Stimulated activated CD8-positive, alpha-beta memory T cell treated with anti-CD3 and anti-CD28 coated beads, Interleukin-4, amount 100 ng/mL, for 4 hours (primary cell): ENCODE data around the gene PRKN.
"Not testable (repeated sequence)": the region's sequence is repeated elsewhere in the genome, so short reads cannot be mapped to it uniquely, and the experiment has no call there.

Experiments
- DNase-seq, 2 donors: peaks; one replicate each; pipeline ENCODE4 v3.0.0-alpha.2; 2020; ENCODE audit warnings: low read depth in 2 of 2, low spot score in 1 of 2

The PRKN gene

DNA sequence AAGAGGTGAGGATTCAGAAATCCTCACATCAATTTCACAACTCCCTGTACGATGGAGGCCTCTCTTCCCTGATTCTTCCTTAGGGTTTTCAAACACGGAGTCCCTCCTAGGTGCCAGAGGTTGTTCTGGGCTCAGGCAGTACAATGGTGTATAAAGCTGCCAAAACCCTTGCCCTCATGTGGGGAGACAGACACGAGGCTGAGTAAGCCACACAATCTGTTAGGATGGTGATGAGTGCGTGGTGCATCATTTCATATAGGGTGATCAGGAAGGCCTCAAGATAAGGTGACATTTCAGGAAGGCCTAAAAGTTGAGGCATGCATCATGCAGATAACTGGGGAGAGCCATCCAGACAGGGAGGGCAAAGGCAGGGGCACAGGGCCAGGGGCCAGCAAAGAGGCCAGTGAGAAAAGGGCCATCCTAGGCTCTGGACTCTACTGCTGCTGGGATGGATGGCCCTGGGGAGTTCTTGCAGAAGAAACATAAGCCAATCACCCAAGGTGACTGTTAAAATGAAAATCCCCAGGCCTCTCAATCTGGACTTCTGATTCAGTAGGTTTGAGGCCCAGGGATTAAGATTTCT, 186.5 kb downstream of the PRKN start:
- DNase-seq, result no peak

GRCh38 chr6:162539321-162539720, 188.2 kb downstream of the PRKN start:
- no peak for DNase-seq

- DNase-seq, result no peak
Observed at GRCh38 chr6:162538643-162539064, 188.9 kb downstream of the PRKN start.

- no peak for DNase-seq
Observed at GRCh38 chr6:162533009-162533400, 194.6 kb downstream of the PRKN start.

- no peak for DNase-seq
Observed at GRCh38 chr6:162532283-162533008, 195.1 kb downstream of the PRKN start.

DNA sequence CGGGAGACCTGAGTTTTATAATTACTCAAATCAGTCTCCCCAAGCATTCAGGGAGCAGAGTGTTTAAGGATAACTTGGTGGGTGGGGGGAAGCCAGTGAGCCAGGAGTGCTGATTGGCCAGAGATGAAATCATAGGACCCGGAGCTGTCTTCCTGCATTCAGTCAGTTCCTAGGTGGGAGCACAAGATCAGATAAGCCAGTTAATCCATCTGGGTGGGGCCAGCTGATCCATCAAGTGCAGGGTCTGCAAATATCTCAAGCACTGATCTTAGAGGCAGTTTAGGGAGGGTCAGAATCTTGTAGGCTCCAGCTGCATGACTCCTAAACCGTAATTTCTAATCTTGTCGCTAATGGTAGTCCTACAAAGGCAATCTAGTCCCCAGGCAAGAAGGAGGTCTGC, 196.2 kb downstream of the PRKN start:
- not testable (repeated sequence) for DNase-seq

DNA sequence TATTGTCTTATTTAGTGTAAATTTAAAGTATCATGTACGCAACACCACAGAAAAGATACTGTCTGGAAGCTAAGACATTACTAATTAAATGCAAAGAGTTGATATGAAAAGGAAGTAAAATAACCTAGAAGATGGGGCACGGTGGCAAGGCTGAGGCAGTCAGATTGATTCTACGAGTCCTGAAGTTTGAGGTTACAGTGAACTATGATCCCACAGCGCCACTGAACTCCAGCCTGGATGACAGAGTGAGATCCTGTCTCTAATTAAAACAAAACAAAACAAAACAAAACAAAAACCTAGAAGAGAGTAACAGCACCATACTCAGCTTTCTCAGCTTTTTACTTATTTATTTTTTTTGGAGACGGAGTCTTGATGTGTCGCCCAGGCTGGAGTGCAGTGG, 199.0 kb downstream of the PRKN start:
- DNase-seq, result no peak

DNA sequence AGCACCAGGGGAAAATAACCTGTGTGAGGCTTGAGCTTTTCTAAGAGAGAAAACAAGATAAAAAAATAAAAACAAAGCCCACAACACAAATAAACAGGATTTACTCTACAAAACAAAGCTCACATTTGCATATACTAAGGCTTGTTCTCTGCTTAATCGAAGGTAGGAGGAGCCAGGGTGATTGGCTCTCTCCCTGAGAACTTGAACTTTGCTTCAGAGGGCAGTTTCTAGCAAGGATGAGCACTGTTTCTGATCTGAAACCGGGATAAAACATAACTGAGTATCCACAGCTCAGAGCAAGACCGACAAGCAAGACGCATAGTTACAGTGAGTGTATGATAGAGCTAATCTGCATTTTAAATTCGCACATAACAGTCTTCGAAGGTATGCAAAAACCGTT, 200.6 kb downstream of the PRKN start:
- DNase-seq, result no peak

- no peak for DNase-seq
Observed at GRCh38 chr6:162525181-162525580, 202.4 kb downstream of the PRKN start.

DNA sequence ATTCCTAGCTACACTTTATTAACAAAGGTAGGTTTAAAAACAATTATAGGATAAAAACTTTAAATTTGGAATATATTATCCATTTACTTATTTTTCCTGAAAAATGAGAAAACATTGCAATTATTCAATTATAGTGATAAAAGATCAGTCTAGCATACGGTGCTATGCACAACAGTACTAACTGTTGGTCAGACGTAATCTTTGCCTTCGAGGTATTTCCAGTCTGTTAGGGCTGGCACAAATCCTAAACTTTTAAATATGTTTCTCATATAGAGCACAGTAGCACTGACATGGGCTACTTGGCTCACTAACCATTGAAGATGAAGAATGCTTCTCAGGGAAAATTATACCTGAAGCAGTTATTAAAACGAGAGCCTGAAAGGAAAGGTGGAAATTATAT, 214.8 kb downstream of the PRKN start:
- DNase-seq, result no peak

DNA sequence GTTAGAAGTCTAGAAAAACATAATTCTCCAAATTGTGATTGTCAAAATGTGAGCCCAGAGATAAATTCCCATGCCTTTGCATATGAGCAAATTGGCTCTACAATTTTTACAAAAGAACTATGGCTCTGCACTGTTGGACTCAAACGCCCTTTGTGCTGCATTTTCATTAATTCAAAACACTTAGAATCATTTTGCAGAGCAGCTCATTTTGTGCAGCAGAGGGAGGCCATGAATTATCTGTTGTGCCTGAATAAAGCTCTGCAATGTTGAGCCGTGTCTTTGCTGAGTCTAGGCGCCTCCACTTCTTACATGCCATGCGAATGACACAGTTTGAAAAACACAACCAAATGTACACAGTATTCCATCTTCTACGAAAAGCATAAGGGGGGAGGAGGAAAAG, 230.2 kb downstream of the PRKN start:
- DNase-seq, result no peak

- no peak for DNase-seq
Observed at GRCh38 chr6:162493917-162494316, 233.6 kb downstream of the PRKN start.

DNA sequence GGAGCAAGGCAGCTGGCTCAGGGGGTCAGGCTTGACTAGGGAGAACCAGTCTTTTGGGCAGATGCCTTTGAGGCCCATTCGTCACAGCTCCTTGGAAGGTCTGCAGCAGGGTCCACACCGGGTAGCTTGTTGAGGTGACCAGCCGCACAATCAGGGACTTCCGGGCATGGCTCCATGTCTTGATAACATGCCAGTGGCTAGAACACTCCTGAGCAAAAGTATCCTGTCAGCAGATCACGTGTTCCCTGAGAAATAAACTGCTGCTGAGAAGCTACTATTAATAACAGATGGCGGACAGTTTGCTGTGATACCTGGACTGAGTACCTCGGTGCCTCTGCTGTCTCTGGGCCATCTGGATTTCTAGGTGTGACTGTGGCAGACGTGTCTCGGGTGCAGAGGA, 235.9 kb downstream of the PRKN start:
- no peak for DNase-seq

- no peak for DNase-seq
Observed at GRCh38 chr6:162489101-162489976, 238.2 kb downstream of the PRKN start.

GRCh38 chr6:162488444-162488843, 239.1 kb downstream of the PRKN start:
- no peak for DNase-seq

DNA sequence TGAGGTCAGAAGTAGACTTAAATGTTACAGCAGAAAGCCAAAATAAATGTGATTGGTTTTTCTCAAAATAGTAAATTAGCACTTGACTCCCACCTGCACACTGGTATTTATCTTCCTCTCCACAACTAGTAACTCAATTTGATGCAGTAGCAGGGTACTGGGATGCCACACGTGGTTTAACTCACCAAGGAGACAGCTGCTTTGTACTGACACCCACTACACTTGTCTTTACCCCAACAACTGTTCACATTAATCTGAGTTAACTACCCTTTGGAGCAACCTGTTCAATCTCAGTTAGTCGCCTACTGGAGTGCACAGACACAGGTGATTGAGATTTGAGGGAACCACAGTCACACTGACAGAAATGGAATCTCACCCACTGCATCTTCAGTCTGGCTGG, 242.1 kb downstream of the PRKN start:
- no peak for DNase-seq

DNA sequence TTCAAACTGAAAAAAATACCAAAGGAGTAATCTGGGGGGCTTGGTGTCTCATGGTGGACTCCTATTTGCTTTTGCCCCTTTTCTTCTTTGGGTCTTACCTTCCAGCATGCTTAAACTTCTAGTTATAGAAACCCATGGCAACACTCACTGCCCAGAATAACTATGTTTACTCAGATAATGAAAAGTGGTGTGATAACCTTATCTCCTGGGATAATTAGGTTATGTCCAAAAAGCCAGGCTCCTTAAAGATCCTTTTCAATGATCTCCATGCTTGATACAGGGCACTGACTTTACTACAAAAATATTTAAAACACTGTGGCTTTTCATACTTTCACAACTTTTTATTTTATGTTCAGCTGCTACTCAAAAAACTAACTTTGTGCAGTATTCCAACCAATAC, 245.6 kb downstream of the PRKN start:
- DNase-seq, result no peak

DNA sequence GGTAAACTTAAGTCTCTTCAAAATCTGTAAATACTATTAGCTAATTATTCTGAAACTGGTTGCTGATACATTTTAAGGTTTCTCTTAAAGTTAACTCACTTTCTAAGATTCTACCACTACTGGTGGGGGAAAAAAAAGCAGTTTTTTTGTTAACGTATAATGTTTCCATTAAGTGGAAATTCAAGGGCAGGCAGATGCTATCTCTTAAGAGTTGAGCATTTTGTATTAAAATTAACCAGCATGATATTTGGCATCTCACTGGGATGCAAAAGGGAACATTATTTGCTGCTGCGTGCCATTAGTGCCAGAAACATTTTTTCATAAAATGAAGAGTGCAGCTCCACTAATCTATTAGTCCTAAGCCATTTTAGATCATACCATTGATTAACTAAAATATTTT, 246.2 kb downstream of the PRKN start:
- DNase-seq, result no peak

DNA sequence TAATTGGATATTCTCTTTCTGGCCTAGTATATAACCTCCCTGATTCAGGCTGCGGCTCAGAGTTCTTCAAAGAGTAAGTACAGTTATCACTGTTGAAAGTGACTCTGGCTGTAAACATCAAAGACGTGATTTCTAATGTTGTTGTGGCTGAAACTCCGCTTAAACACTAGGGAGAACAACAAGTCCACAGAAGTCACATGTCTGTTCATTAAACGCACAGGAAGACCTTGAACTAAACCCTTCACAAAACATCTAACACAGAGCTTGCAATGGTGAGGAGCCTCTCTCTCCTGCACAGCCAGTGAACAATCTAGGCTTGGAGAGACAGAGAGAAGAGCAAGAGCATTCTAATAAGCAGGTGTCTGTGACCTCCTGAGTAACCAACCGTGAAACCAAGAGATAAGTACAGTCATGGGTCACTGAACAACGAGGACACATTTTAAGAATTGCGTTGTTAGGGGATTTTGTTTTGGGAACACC, 249.3 kb downstream of the PRKN start:
- no peak for DNase-seq

DNA sequence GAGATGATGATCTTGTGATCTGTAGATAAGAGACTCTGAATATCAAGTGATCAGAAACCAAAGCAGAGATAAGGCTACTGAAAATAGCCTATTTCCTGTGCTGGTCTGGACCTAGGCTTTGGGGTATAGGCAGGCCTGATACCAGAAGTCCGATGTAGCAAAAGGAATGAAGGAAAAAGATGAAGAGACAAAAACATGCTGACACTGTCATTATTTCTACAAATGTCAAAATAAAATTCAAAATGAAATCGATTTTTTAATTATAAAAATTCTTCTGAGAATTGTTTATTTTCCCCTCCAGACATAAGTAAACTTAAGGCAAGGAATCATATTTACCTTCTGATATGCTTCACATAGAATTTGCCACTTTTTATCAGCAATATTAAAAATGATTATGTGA, 252.8 kb downstream of the PRKN start:
- DNase-seq, result no peak

- no peak for DNase-seq
Observed at GRCh38 chr6:162471842-162472241, 255.7 kb downstream of the PRKN start.

DNA sequence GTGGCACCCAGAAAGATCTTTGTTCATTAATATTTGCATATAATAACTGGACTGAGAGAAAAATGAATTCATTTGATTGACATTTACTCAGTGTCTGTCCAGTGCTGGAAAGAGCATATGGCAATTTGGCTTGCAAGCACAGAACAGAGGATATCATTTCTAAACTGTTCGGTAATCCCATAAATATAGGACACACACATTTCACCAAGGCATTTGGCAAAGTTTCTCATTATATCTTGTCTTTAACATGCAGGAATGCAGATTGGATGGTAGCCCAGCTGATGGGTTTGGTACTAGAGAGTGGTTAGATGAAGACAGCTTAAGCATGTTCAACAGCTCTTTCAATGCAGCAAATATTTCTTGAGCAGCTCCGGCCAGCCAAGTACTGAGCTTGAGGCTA, 259.2 kb downstream of the PRKN start:
- no peak for DNase-seq
